Upper lobe of left lung (tissue), 4 donors: ENCODE measurements around the gene ACMSD.
"Not testable (repeated sequence)": the region's sequence is repeated elsewhere in the genome, so short reads cannot be mapped to it uniquely, and the experiment has no call there.

Source experiments
- CTCF ChIP-seq, 6 experiments: fragments of 450-650 bp in 4 of 6; fragments of 200-600 bp in 2 of 6; sonication (generic) in 2 of 6; IDR thresholded peaks; one replicate each; pipeline ENCODE4 v1.5.1; 2016 to 2019; ENCODE audit warnings: antibody characterized with exemption in 6 of 6
- EP300 ChIP-seq, 4 donors: sonication (generic); formaldehyde crosslinking; IDR thresholded peaks; one replicate each; pipeline ENCODE4 v1.5.1; 2017; ENCODE audit warnings: antibody characterized with exemption in 4 of 4, control low read depth in 2 of 4
- POLR2A ChIP-seq, 4 donors: fragments of 450-650 bp; IDR thresholded peaks; one replicate each; pipeline ENCODE4 v1.5.1; 2016 to 2017; ENCODE audit warnings: antibody characterized with exemption in 4 of 4, mild to moderate bottlenecking in 2 of 4
- POLR2AphosphoS5 ChIP-seq, 2 donors: sonication (generic); formaldehyde crosslinking; IDR thresholded peaks; one replicate each; pipeline ENCODE4 v1.5.1; 2017; ENCODE audit warnings: antibody characterized with exemption in 2 of 2

- TF ChIP-seq CTCF, POLR2A, POLR2AphosphoS5, EP300 (IDR thresholded peaks at IDR 0.05): not testable (repeated sequence)
Observed at GRCh38 chr2:134903701-134904100, 65.3 kb downstream of the ACMSD start.
